ENCODE data around the gene SBF1. TPM values are rescaled to one million over a fixed set of nuclear protein-coding genes. Genes with fewer than 3 reads are reported as not detected.

The SBF1 gene
- total RNA-seq, 4 donors from 2014 or later = 56.1 to 121 (median 86.9) TPM

DNA sequence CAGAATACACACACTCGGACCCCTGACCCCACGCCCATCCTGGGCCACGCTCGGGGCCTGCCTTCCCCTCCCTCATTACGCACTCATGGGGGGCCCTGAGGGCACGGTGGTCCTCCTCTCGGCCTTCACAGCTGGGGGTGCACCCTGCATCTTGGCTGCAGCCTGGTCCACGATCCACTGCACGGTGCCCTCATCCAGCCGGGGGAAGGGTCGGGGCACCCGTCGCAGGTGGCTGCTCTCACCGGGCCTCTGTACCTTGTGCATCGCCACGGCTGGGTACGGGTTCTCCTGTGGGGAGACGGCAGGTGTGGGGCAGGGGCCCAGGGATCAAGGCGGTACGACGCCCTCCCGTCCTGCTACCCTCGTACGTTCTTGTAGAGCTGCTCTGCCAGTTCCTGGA, 10.4 kb downstream of the SBF1 start:
- Histone ChIP-seq H3K4me1 (peaks cover 9 to 14% (median 10%) of the 10 kb centered on the region in 4 donors), H3K4me3 (no peak overlapping the region), H3K9me3 (no peaks in the 10 kb centered on the region), H3K27ac (replicated peaks in 1 of 4) (no peak overlapping the region), H3K36me3 (peaks cover 81 to 90% (median 89%) of the 10 kb centered on the region in 4 donors), H3K27me3 (no peaks in the 10 kb centered on the region)
- no peak for DNase-seq (ENCODE audit: extremely low spot score)
- intact Hi-C loops (cut with DNase I) = no loop called here
- TF ChIP-seq POLR2A (IDR thresholded peaks at IDR 0.05; ENCODE audit: low read depth) (no peak), POLR2AphosphoS5 (IDR thresholded peaks at IDR 0.05) (no peak), EP300 (IDR thresholded peaks at IDR 0.05) (no peak)
- TF ChIP-seq, protein P1, sequence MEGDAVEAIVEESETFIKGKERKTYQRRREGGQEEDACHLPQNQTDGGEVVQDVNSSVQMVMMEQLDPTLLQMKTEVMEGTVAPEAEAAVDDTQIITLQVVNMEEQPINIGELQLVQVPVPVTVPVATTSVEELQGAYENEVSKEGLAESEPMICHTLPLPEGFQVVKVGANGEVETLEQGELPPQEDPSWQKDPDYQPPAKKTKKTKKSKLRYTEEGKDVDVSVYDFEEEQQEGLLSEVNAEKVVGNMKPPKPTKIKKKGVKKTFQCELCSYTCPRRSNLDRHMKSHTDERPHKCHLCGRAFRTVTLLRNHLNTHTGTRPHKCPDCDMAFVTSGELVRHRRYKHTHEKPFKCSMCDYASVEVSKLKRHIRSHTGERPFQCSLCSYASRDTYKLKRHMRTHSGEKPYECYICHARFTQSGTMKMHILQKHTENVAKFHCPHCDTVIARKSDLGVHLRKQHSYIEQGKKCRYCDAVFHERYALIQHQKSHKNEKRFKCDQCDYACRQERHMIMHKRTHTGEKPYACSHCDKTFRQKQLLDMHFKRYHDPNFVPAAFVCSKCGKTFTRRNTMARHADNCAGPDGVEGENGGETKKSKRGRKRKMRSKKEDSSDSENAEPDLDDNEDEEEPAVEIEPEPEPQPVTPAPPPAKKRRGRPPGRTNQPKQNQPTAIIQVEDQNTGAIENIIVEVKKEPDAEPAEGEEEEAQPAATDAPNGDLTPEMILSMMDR (IDR thresholded peaks at IDR 0.05) = no peak
- WGBS = 87% methylated on average over 12 of the region's 24 CpGs

DNA sequence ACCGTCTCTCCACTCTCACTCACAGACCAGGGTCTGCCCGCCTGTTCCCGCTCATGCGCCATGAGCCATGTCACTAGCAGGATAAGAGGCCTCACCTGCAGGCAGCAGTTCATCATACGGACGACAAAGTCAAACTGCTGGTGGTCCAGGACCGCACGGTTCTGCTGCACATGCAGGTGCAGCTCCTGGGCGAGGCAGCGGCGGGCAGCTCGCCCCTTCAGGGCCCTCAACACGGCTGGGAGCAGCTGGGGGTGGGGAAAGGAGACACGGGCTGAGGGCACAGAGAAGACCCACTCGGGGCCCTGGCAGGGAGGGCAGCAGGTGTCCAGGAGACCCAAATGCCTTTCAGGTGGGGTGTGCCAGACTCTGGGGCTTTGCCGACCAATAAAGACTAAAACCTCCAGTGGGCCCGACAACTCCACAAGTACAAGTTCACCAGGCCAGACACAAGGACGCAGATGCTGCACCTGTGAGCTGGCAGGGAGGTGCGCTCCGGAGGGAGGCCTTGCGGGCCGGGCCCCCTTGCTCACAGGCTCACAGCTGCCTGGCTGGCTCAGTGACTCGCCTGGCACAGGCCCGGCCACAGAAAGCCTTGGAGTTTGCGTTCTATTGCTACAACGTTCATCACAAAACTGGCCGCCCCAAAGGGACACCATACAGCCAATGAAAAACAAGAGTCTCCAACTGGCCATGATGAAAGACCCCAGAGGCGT, 11.5 kb downstream of the SBF1 start:
- H3K4me3 ChIP-seq = no peak overlapping the region
- WGBS = 92% methylated on average over 10 of the region's 28 CpGs
- DNase-seq (ENCODE audit: extremely low spot score) = no peak
- H3K4me1 ChIP-seq = peaks cover 0 to 3% (median under 1%) of the 10 kb centered on the region in 4 donors
- intact Hi-C loops (cut with DNase I) = no loop called here
- no peak overlapping the region for H3K27ac ChIP-seq (replicated peaks in 1 of 4)
- H3K27me3 ChIP-seq = no peaks in the 10 kb centered on the region
- no peaks in the 10 kb centered on the region for H3K9me3 ChIP-seq
- peaks cover 92 to 100% (median 100%) of the 10 kb centered on the region in 4 donors for H3K36me3 ChIP-seq
- TF ChIP-seq, protein P1 (IDR thresholded peaks at IDR 0.05) = no peak
- TF ChIP-seq EP300 (IDR thresholded peaks at IDR 0.05) (no peak), POLR2AphosphoS5 (IDR thresholded peaks at IDR 0.05) (no peak)

DNA sequence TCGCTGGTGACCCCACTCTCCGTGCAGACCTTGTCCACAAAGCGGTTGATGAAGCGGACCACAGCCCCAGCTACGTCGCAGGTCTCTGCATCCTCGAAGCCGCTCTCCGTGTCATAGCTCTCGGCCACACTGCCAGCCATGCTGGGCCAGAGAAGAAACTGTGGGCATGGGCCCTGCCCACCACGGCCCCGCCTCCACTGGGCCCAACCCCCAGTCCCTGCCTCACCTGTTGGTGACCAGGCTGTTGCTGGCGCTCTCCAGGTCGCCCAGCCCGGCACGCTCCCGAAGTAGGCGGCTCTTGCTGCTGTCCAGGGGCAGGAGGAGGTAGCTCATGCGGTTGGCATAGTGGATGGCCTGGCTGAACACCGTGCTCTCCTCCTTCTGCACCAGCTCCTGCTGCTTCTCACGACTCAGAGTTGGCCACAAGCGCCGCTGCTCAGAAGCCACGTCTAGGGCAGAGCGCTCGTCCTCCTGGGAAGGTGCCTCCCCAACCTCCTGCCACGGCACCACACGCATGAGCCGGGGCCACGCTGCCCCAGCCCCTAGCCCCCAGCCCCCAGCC, 12.8 kb downstream of the SBF1 start:
- peaks cover 97 to 100% (median 100%) of the 10 kb centered on the region in 4 donors for H3K36me3 ChIP-seq
- H3K4me3 ChIP-seq = no peak overlapping the region
- H3K27me3 ChIP-seq = no peaks in the 10 kb centered on the region
- intact Hi-C loops (cut with DNase I) = no loop called here
- no peak overlapping the region for H3K27ac ChIP-seq (replicated peaks in 1 of 4)
- TF ChIP-seq, protein P1 (IDR thresholded peaks at IDR 0.05) = no peak
- TF ChIP-seq POLR2A (IDR thresholded peaks at IDR 0.05; ENCODE audit: low read depth) (no peak), POLR2AphosphoS5 (IDR thresholded peaks at IDR 0.05) (no peak), EP300 (IDR thresholded peaks at IDR 0.05) (no peak)
- DNase-seq (ENCODE audit: extremely low spot score) = no peak
- 92% methylated on average over 20 of the region's 30 CpGs for WGBS
- no peaks in the 10 kb centered on the region for H3K4me1 ChIP-seq
- H3K9me3 ChIP-seq = no peaks in the 10 kb centered on the region

DNA sequence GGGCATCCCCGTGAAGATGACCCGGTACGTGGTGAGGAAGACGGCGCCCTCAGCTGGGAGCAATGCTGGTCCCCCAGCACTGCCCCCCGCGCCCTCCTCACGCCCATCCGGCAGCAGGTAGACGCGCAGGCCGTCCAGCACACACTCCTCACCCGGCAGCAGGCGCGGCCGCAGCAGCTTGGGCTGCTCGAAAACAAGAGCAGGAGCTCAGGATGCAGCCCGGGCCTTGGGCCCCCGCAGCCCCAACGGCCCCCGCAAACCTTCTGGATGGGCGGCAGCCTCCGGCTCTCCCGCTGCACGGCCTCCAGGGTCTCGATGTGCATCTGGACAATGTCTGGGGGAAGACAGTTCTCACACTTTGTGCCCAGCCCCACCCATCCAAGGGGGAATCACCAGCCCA, 13.3 kb downstream of the SBF1 start:
- Histone ChIP-seq H3K9me3 (no peaks in the 10 kb centered on the region), H3K27ac (replicated peaks in 1 of 4) (no peak overlapping the region), H3K4me3 (no peak overlapping the region), H3K4me1 (no peaks in the 10 kb centered on the region), H3K36me3 (peaks cover 97 to 100% (median 99%) of the 10 kb centered on the region in 4 donors), H3K27me3 (no peaks in the 10 kb centered on the region)
- TF ChIP-seq EP300 (IDR thresholded peaks at IDR 0.05) (no peak), POLR2AphosphoS5 (IDR thresholded peaks at IDR 0.05) (no peak), POLR2A (IDR thresholded peaks at IDR 0.05; ENCODE audit: low read depth) (no peak)
- TF ChIP-seq, protein P1 (IDR thresholded peaks at IDR 0.05) = no peak
- no peak for DNase-seq (ENCODE audit: extremely low spot score)
- intact Hi-C loops (cut with DNase I) = no loop called here
- WGBS = 91% methylated on average over 12 of the region's 26 CpGs

All from esophagus muscularis mucosa (tissue), 4 donors.